Skeletal muscle satellite cell (primary cell): ENCODE data around the gene MRPL45.
"Not testable (repeated sequence)": the region's sequence is repeated elsewhere in the genome, so short reads cannot be mapped to it uniquely, and the experiment has no call there.

ENCODE experiments used
- H3K27me3 ChIP-seq: 2 replicates; pipeline ENCODE4 v1.7.0; 2013; ENCODE audit warnings: low read length; ENCODE audit not compliant: control insufficient read depth, insufficient read depth
- H3K36me3 ChIP-seq: 2 replicates; pipeline ENCODE4 v1.7.0; 2013; ENCODE audit warnings: mild to moderate bottlenecking, control low read depth, low read length; ENCODE audit not compliant: insufficient read depth
- H3K4me1 ChIP-seq: 2 replicates; pipeline ENCODE4 v1.7.0; 2013; ENCODE audit warnings: low read length; ENCODE audit not compliant: control insufficient read depth, insufficient read depth
- H3K4me2 ChIP-seq: 2 replicates; pipeline ENCODE4 v1.7.0; 2013; ENCODE audit warnings: mild to moderate bottlenecking, low read length
- H3K4me3 ChIP-seq: 2 replicates; pipeline ENCODE4 v1.7.0; 2013; ENCODE audit warnings: low read length
- H3K9ac ChIP-seq: 2 replicates; pipeline ENCODE4 v1.7.0; 2013; ENCODE audit warnings: mild to moderate bottlenecking, low read depth, low read length, moderate library complexity
- H3K9me3 ChIP-seq: replicated peaks from 2 replicates; pipeline ENCODE4 v1.7.0; 2013; ENCODE audit warnings: mild to moderate bottlenecking, control low read depth, low read length

MRPL45 gene

DNA sequence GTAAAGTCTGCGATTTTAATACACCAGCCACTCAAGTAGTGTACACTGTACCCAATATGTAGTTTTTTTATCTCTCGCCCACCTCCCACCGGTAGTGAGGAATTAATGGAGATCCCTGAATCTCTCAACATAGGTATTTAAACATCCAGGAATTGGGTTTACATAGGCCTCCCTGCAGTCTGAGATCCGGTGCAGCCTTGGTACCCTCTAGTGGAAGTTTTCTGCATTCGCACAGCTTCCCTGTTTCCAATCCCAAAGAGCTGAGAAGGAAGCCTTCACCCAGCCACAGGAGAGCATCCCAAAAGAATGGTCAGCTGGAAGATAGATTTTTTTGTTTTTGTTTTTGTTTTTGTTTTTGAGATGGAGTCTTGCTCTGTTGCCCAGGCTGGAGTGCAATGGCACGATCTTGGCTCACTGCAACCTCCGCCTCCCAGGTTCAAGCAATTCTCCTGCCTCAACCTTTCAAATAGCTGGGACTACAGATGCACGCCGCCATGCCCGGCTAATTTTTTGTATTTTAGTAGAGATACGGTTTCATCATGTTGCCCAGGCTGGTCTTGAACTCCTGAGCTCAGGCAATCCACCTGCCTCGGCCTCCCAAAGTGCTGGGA lies 8.6 kb upstream of the MRPL45 start:
- not testable (repeated sequence) for H3K9ac ChIP-seq, H3K4me3 ChIP-seq, H3K4me1 ChIP-seq, H3K4me2 ChIP-seq, H3K36me3 ChIP-seq, H3K27me3 ChIP-seq, H3K9me3 ChIP-seq

DNA sequence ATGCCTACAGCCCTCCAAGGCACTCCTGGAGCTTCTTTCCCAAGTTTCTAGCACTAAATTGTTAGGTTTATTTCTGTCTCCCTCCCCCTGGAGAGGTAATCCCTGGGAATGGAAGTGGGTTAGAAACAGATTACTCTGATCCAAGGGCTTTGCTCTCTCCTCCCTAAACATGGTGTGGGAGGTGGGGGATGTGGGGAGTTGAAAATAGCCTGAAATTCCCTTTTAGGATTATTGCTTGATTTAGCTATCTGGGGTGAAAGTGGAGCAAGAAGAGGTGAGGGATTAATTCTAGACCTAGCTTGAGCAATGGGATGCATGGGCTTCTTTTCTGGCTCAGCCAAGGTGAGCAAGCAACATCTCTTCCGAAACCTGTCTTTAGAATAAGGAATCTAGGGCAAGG lies 7.2 kb upstream of the MRPL45 start:
- not testable (repeated sequence) for H3K4me2 ChIP-seq, H3K4me1 ChIP-seq, H3K9ac ChIP-seq, H3K4me3 ChIP-seq, H3K27me3 ChIP-seq, H3K36me3 ChIP-seq, H3K9me3 ChIP-seq

- H3K9ac ChIP-seq, H3K9me3 ChIP-seq, H3K36me3 ChIP-seq, H3K4me1 ChIP-seq, H3K27me3 ChIP-seq, H3K4me3 ChIP-seq, H3K4me2 ChIP-seq: not testable (repeated sequence)
Measured at GRCh38 chr17:38295602-38296365, 1.2 kb upstream of the MRPL45 start.

DNA sequence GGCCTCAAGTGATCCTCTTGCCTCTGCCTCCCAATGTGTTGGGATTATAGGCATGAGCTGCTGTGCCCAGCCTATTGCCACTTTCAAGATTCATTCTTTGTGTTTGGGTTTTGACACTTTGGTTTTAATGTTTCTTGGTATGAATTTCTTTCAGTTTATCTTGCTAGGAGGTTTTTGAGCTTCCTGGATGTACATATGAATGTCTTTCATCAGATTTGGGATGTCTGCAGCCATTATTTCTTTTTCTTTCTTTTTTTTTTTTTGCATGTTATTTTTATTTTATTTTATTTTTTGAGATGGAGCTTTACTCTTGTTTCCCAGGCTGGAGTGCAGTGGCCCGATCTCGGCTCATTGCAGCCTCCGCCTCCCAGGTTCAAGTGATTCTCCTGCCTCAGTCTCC lies 18.5 kb downstream of the MRPL45 start:
- peaks cover 12% of the 10 kb centered on the region for H3K36me3 ChIP-seq
- H3K9me3 ChIP-seq = no peaks in the 10 kb centered on the region
- H3K27me3 ChIP-seq = no peaks in the 10 kb centered on the region
- H3K4me3 ChIP-seq = no peak overlapping the region
- H3K4me1 ChIP-seq = no peaks in the 10 kb centered on the region
- H3K9ac ChIP-seq = no peak overlapping the region
- H3K4me2 ChIP-seq = no peak overlapping the region

DNA sequence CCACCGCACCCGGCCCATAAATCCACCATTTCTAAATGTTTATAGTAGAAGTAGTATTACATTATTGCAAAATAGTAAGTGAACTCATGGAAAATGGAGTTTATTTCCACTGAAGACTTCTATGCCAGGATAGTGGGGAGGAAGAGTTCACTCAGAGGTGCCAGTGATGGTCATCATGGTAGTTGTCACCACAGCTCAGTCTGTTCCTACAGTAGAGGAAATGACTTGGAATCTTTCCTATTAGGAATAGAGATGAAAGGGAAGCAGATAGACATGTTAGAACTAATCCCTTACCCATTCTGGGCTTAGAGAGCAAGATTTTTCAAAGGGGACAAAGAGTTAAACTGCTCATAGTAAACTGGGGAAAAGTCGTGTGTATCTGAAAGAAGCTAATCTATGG lies 20.1 kb downstream of the MRPL45 start:
- Histone ChIP-seq H3K4me1 (no peaks in the 10 kb centered on the region), H3K4me2 (no peak overlapping the region), H3K9ac (no peak overlapping the region), H3K36me3 (peaks cover 16% of the 10 kb centered on the region), H3K9me3 (no peaks in the 10 kb centered on the region), H3K4me3 (no peak overlapping the region), H3K27me3 (no peaks in the 10 kb centered on the region)

DNA sequence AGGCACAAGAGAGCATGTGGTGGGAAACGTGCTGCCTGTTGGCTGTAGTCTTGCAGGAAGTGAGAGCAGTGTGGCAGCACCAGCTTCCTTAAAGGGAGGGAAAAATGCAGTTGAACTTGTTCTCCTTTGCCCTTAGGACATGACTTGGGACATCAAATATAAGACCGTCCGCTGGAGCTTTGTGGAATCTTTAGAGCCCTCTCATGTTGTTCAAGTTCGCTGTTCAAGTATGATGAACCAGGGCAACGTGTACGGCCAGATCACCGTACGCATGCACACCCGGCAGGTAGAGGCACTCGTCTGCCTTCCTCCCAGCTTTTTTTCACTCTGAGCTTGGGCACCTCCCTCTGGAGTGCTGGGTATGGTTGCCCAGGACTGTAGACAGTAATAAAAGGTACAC lies 23.5 kb downstream of the MRPL45 start:
- no peaks in the 10 kb centered on the region for H3K27me3 ChIP-seq

DNA sequence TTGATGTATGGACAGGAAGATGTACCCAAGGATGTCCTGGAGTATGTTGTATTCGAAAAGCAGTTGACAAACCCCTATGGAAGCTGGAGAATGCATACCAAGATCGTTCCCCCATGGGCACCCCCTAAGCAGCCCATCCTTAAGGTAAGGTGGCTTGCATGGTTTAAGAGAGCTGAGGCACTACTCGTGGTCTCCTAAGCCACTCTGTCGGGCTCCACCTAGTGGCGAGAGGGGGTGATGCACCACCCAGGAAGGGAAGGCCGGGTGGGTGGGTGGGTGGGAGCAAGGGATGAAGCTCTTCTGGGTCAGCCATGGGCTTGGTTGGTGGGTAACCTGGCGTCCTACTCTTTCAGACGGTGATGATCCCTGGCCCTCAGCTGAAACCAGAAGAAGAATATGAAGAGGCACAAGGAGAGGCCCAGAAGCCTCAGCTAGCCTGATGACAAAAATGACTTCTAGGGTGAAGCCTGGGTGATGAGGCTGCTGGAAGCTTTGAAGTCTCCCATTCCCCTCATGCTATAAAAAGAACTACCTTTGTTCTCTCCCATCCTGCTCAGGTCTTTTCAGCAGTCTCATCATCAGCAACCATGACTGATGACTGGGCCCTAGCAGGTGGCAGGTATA lies 25.3 kb downstream of the MRPL45 start:
- no peaks in the 10 kb centered on the region for H3K9me3 ChIP-seq
- H3K9ac ChIP-seq = no peak overlapping the region
- H3K36me3 ChIP-seq = peaks cover 24% of the 10 kb centered on the region
- H3K4me3 ChIP-seq = no peak overlapping the region
- H3K4me1 ChIP-seq = peaks cover 9% of the 10 kb centered on the region
- no peaks in the 10 kb centered on the region for H3K27me3 ChIP-seq
- H3K4me2 ChIP-seq = no peak overlapping the region

More for the DNA sequence above, 23.5 kb downstream of the MRPL45 start:
- no peaks in the 10 kb centered on the region for H3K9me3 ChIP-seq
- no peak overlapping the region for H3K9ac ChIP-seq
- no peak overlapping the region for H3K4me2 ChIP-seq
- peaks cover 24% of the 10 kb centered on the region for H3K36me3 ChIP-seq
- H3K4me1 ChIP-seq = peaks cover 9% of the 10 kb centered on the region
- H3K4me3 ChIP-seq = no peak overlapping the region

DNA sequence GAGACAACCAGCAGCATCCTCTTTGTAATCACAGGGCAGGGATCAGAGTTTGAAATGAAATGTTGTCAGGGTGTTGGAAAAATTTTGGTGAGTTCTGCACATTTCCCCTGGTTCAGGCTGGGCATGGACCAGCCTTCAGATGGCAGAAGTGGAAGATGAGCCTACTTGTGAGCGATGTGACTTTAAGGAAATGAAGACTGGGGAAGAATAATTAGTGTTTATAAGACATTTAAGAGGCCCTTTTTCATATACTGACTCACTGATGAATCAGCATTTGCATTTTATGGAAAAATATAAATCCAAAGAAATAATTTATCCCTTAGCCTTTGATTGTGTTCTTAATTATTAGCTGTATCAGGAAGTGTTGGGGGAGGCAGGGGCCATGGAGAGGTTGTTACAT lies 25.9 kb downstream of the MRPL45 start:
- Histone ChIP-seq H3K27me3 (no peaks in the 10 kb centered on the region), H3K36me3 (peaks cover 24% of the 10 kb centered on the region)

DNA sequence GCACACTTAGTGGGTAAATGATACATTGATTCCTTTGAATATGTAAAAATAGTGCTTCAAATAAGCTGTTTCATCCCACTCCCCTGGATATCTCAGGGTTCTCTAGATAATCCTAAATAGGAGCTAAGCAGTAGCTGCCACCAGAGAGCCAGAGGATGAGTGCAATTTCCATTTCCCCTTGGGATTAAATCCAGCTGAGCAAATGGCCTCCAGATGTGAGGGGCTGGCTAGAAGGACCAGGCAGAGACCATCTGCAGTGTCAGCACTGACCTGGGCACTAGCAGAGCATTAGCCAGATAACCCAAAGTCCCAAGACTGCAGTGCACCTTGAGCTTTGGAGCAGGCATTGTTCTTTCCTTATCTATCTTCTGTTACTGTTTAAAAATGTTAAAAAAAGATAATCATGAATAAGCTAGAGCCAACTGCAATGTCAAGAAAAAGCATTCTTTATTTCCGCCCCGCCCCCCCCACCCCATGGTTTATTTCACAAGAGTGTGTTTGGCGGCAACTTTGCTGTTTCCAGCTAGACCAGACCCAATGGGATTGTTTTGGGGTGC lies 27.3 kb downstream of the MRPL45 start:
- no peak overlapping the region for H3K4me2 ChIP-seq
- H3K4me1 ChIP-seq = peaks cover 9% of the 10 kb centered on the region
- no peak overlapping the region for H3K4me3 ChIP-seq
- H3K27me3 ChIP-seq = peaks cover 3% of the 10 kb centered on the region
- H3K9me3 ChIP-seq = no peaks in the 10 kb centered on the region
- no peak overlapping the region for H3K9ac ChIP-seq
- H3K36me3 ChIP-seq = peaks cover 24% of the 10 kb centered on the region

More for the DNA sequence above, 25.9 kb downstream of the MRPL45 start:
- no peak overlapping the region for H3K4me2 ChIP-seq
- H3K9ac ChIP-seq = no peak overlapping the region
- H3K4me3 ChIP-seq = no peak overlapping the region
- peaks cover 9% of the 10 kb centered on the region for H3K4me1 ChIP-seq
- H3K9me3 ChIP-seq = no peaks in the 10 kb centered on the region

DNA sequence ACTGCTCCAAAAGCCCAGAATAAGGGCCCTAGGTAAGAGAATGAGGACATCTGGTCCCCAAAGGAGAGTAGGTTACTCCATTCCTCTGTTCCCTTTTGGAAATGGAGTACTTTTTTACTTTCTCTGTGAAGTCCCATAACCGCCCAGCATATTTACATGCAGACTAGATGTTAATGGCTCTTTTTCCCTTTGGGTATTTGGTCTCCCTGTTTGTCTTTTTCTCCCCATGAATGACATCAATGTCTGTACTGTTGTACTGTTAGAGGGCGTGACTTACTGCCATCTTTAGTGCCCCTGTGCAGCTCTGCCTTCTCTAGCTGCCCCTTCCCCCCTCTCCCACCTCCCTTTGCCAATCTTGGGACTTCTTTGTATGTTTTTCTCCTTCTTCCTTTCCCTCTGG lies 27.8 kb downstream of the MRPL45 start:
- H3K9ac ChIP-seq = no peak overlapping the region
- H3K4me2 ChIP-seq = no peak overlapping the region
- H3K36me3 ChIP-seq = peaks cover 21% of the 10 kb centered on the region
- H3K27me3 ChIP-seq = peaks cover 3% of the 10 kb centered on the region
- no peak overlapping the region for H3K4me3 ChIP-seq
- H3K9me3 ChIP-seq = no peaks in the 10 kb centered on the region
- H3K4me1 ChIP-seq = peaks cover 9% of the 10 kb centered on the region

DNA sequence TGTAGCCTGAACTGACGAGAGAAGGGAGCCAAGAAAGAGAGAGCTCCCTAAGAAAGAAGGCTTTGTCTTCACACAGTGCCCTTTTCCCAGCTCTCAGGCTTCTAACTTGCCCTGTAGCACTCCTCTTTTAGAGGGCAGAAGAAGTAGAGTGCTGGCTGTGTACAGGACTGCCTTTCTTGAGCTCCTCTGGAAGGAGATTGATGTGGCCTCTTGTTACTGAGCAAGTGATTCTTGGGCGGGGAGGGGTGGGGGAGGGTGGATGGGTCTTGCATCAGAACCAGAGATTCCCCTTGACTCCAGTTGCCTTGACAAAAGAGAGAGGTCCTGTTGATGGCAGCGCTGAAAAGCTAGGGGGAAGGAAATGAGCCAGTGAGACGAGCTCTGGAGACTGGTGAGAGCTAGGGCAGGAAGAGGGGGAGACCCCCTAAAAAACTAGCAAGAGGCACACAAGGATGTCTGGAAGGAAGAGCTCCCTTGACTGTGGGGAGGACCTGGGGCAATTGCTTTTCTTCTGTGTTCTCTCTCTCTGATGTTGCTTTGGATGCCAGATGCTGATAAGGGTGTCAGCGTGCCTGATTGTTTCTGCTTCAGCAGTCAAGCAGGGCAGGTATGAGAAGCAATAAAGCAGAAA lies 28.4 kb downstream of the MRPL45 start:
- H3K36me3 ChIP-seq = peaks cover 17% of the 10 kb centered on the region
- no peaks in the 10 kb centered on the region for H3K9me3 ChIP-seq
- H3K4me1 ChIP-seq = peaks cover 9% of the 10 kb centered on the region
- no peak overlapping the region for H3K4me2 ChIP-seq
- H3K27me3 ChIP-seq = peaks cover 3% of the 10 kb centered on the region
- H3K9ac ChIP-seq = no peak overlapping the region
- no peak overlapping the region for H3K4me3 ChIP-seq
